MCF 10A (cell line): Measurements from ENCODE around the gene MOSMO. TPM values are rescaled to one million over a fixed set of nuclear protein-coding genes. Genes with fewer than 3 reads are reported as not detected.
A peak's percentile ranks its signal among the peaks of the same experiment; 100 is the strongest.

Experiments used
- BruUV-seq: library from RNA; stranded (reverse); fragments of 400-500 nt; replicated peaks from 2 replicates; lab custom pipeline; 2021; lab: Mats Ljungman, UMichigan
- CTCF ChIA-PET: fragments of 300-600 bp; sonication (Branson Sonifier 250); formaldehyde crosslinking; extraction: SDS; loops from one replicate; lab custom pipeline; 2021; ENCODE audit warnings: antibody characterized with exemption, inconsistent platforms; lab: Yijun Ruan, JAX
- POLR2A ChIA-PET: fragments of 300-600, 350-650 bp; sonication (Branson Sonifier 250); formaldehyde crosslinking; extraction: SDS; loops from one replicate; lab custom pipeline; 2020; ENCODE audit warnings: antibody characterized with exemption, inconsistent platforms; lab: Yijun Ruan, JAX
- DNase-seq: peaks from one replicate; pipeline ENCODE4 v3.0.0-alpha.2; 2018; ENCODE audit not compliant: unreplicated experiment
- H3K27ac Mint-ChIP-seq: one replicate; pipeline ENCODE4 v1.8.0; 2022; ENCODE audit warnings: mild to moderate bottlenecking, low read depth, mixed read lengths; ENCODE audit not compliant: unreplicated experiment
- H3K27me3 Mint-ChIP-seq: one replicate; pipeline ENCODE4 v1.8.0; 2022; ENCODE audit warnings: mixed read lengths; ENCODE audit not compliant: insufficient read depth, unreplicated experiment
- H3K36me3 Mint-ChIP-seq: one replicate; pipeline ENCODE4 v1.8.0; 2022; ENCODE audit warnings: mild to moderate bottlenecking, moderate library complexity, mixed read lengths; ENCODE audit not compliant: insufficient read depth, unreplicated experiment
- H3K4me1 Mint-ChIP-seq: one replicate; pipeline ENCODE4 v1.8.0; 2022; ENCODE audit warnings: mixed read lengths; ENCODE audit not compliant: insufficient read depth, unreplicated experiment
- H3K4me3 Mint-ChIP-seq: one replicate; pipeline ENCODE4 v1.8.0; 2022; ENCODE audit warnings: mild to moderate bottlenecking, moderate library complexity, mixed read lengths; ENCODE audit not compliant: unreplicated experiment
- H3K9me3 Mint-ChIP-seq: one replicate; pipeline ENCODE4 v1.8.0; 2022; ENCODE audit warnings: mixed read lengths; ENCODE audit not compliant: unreplicated experiment
- intact Hi-C: fragments of 100-400 bp; cut with micrococcal nuclease; formaldehyde crosslinking; loops from 2 replicates; pipeline ENCODE4 v1.14.1; 2022
- total RNA-seq: library from RNA; stranded (reverse); gene quantifications from 2 replicates; pipeline ENCODE4 v1.2.3, GENCODE V29; 2022
- TF ChIP-seq, protein P1 (sequence below): fragments of 200-600 bp; IDR thresholded peaks from one replicate; pipeline ENCODE4 v1.8.0; 2022; ENCODE audit warnings: antibody characterized with exemption, mild to moderate bottlenecking; ENCODE audit not compliant: unreplicated experiment

The MOSMO gene
- total RNA-seq, 1 experiment from 2014 or later: 16.4 TPM

GRCh38 chr16:22075043-22075757, 67.3 kb downstream of the MOSMO start:
- Mint-ChIP-seq H3K4me1 (no peaks in the 10 kb centered on the region), H3K27me3 (no peaks in the 10 kb centered on the region), H3K4me3 (no peak overlapping the region), H3K36me3 (peaks cover 6% of the 10 kb centered on the region), H3K9me3 (no peaks in the 10 kb centered on the region), H3K27ac (no peak overlapping the region)
- intact Hi-C loops: no loop called here
- ChIA-PET CTCF (interaction anchor here (1.6 to 5.9 kb wide), 3 partner anchors 25 to 113 kb away, joined by 4 to 502 read pairs (median 63); partner anchors contain the start of genes MOSMO and PDZD9), POLR2A (interaction anchor here (0.7 to 5.9 kb wide), 3 partner anchors 19 to 88 kb away, joined by 3 to 78 read pairs (median 4); partner anchors contain the start of gene MOSMO)
- no peak for DNase-seq
- TF ChIP-seq, protein P1, sequence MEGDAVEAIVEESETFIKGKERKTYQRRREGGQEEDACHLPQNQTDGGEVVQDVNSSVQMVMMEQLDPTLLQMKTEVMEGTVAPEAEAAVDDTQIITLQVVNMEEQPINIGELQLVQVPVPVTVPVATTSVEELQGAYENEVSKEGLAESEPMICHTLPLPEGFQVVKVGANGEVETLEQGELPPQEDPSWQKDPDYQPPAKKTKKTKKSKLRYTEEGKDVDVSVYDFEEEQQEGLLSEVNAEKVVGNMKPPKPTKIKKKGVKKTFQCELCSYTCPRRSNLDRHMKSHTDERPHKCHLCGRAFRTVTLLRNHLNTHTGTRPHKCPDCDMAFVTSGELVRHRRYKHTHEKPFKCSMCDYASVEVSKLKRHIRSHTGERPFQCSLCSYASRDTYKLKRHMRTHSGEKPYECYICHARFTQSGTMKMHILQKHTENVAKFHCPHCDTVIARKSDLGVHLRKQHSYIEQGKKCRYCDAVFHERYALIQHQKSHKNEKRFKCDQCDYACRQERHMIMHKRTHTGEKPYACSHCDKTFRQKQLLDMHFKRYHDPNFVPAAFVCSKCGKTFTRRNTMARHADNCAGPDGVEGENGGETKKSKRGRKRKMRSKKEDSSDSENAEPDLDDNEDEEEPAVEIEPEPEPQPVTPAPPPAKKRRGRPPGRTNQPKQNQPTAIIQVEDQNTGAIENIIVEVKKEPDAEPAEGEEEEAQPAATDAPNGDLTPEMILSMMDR: no peak
- no TSS peak for BruUV-seq

- Mint-ChIP-seq H3K27ac (no peak overlapping the region), H3K27me3 (no peaks in the 10 kb centered on the region), H3K9me3 (no peaks in the 10 kb centered on the region), H3K36me3 (peaks cover 9% of the 10 kb centered on the region), H3K4me3 (no peak overlapping the region), H3K4me1 (no peaks in the 10 kb centered on the region)
- intact Hi-C loops: loop anchor here (2.0 kb wide), 1 partner anchor 113 kb away; no protein-coding TSS in a partner anchor
- TF ChIP-seq, protein P1: no peak
- POLR2A ChIA-PET: interaction anchor here (0.7 to 5.9 kb wide), 4 partner anchors 20 to 89 kb away, joined by 3 to 78 read pairs (median 4); partner anchors contain the start of gene MOSMO
- DNase-seq: no peak
- BruUV-seq: no TSS peak
- CTCF ChIA-PET: interaction anchor here (0.9 to 5.9 kb wide), 4 partner anchors 24 to 118 kb away, joined by 3 to 502 read pairs (median 34); partner anchors contain the start of genes MOSMO and PDZD9
Measured at GRCh38 chr16:22075776-22076175, 67.9 kb downstream of the MOSMO start.

- TF ChIP-seq, protein P1: peak; percentile 81
- Mint-ChIP-seq H3K27me3 (no peaks in the 10 kb centered on the region), H3K36me3 (peaks cover 13% of the 10 kb centered on the region), H3K27ac (no peak overlapping the region), H3K4me1 (no peaks in the 10 kb centered on the region), H3K4me3 (no peak overlapping the region), H3K9me3 (no peaks in the 10 kb centered on the region)
- POLR2A ChIA-PET: interaction anchor here (0.6 to 5.9 kb wide), 19 partner anchors 13 to 127 kb away, joined by 3 to 78 read pairs (median 6); partner anchors contain the start of genes MOSMO and PDZD9
- DNase-seq: peak; percentile 69
- intact Hi-C loops: loop anchor here (1.0 to 2.0 kb wide), 2 partner anchors 77 to 111 kb away; partner anchors contain the start of gene PDZD9
- CTCF ChIA-PET: interaction anchor here (0.5 to 5.9 kb wide), 59 partner anchors 9 to 1251 kb away, joined by 3 to 502 read pairs (median 4); partner anchors contain the start of genes MOSMO, PDZD9, UQCRC2 and VWA3A
- BruUV-seq: no TSS peak
Measured at GRCh38 chr16:22077700-22078313, 69.9 kb downstream of the MOSMO start.
